Nucleus accumbens (tissue), 56 donors: Measurements from ENCODE around the gene UNC80.

ENCODE experiments used
- DNase-seq, 56 donors: peaks; one replicate each; lab custom pipeline; 2025; lab: John Stamatoyannopoulos, UW

The UNC80 gene

DNA sequence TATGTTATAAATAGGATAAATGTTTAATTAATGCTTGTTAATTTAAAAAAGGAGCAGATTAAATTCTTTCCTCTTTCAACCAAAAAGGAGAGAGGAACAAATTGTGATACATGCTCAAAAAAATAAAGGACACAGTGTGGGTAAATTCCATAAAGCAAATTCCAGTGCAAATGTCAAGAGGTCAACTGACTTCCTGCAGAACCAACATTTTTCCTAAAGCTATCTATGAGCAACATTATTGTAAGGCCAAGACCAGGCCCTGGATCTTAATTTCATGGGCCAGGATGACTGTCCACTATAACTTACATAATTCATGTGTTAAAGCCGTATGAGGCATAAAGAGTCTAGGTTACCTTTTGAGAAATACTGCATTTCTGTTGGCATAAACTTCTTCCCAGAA, 136.9 kb downstream of the UNC80 start:
- no peak for DNase-seq

DNA sequence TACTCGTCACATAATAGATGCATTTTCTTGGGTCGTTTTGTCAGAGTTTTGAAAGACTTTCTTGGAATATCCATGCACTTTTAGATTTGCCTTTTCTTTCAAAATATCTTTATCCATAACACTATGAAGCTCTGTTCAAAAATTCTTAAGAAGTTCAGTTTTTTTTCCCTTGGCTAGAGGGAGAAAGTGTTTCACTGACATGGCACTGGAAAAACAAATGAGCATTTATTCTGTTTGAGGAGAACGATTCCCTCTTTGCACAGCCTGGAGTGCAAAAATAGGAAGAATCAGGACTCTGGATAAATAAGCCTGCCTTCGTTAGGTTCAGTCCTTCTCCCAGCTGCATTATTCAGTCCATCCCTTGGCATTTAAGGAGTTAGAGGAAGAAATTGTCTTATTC, 139.9 kb downstream of the UNC80 start:
- DNase-seq = no peak

DNA sequence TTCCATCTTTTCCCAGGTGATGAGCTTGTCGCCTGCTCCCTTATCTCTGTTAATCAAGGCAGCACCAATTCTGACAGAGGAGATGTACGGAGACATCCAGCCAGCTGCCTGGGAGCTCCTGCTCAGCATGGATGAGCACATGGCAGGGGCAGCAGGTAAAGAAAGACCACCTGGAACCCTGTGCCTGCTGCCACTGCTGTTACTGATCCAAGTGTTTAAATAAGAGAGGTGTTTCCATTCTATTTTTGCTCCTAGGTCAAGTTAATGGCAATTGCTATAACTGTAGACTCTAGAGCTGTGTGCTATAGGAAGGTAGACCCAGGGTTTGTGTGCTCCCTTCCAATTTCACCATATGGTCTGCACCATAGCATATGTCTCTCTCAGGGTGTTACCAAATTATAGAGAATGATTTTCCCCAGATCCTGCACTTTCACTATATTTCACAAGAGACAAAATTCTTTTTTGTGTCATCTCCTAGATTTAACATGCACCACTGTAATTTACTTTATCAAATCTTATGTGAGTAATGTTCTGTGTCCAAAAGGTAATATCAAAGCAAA, 142.2 kb downstream of the UNC80 start:
- no peak for DNase-seq

- DNase-seq = peak in 11 of 56 donors; percentile 7 to 51 (median 14)
Measured at GRCh38 chr2:209917154-209917771, 145.6 kb downstream of the UNC80 start.

- DNase-seq = no peak
Measured at GRCh38 chr2:209918251-209918650, 146.6 kb downstream of the UNC80 start.

DNA sequence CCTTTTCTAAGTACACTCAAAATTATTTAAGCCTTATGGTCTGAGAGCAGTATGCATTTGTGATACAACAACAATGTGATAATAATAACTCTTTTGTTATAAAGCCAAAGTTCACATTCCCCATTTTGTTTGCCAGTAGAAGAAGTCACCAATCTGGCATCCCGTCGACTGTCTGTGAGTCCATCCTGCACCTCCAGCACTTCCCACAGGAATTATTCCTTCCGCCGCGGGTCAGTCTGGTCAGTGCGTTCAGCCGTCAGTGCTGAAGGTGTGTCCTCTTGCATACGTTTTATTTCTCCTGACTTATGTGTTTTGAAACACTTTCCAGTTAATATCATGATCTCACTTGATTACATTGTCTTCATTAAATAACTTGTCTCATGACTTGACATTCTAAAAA, 150.5 kb downstream of the UNC80 start:
- DNase-seq = no peak

GRCh38 chr2:209929369-209929768, 157.7 kb downstream of the UNC80 start:
- DNase-seq = no peak

- peak in 38 of 56 donors; percentile 4 to 78 (median 38) for DNase-seq
Measured at GRCh38 chr2:209933499-209934483, 162.2 kb downstream of the UNC80 start.

DNA sequence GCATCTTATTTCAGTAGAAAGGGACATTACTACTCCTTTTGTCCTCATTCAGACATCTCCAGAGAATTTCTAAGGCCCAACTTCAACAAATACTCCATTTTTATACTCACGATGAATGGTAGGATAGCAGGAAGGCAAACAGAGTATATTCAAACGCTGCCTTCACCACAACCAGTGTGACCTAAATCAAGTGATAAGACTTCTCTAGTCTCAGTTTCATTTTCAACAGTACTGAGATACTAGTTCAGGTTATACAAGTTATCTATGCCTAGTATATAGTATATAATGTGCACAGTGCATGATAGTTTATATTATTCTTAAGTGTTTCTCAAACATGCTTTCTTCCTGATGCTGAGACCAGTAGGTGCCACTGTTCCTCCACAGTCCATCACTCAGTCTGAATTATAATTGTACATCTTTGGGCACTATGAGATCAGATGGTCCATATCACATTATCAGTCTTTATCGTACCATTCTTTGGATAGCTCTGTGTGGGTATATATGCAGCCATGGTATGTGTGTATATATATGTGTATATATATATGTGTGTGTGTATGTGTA, 164.6 kb downstream of the UNC80 start:
- DNase-seq = no peak

- DNase-seq = no peak
Measured at GRCh38 chr2:209937893-209938292, 166.3 kb downstream of the UNC80 start.

- no peak for DNase-seq
Measured at GRCh38 chr2:209938906-209939305, 167.3 kb downstream of the UNC80 start.

DNA sequence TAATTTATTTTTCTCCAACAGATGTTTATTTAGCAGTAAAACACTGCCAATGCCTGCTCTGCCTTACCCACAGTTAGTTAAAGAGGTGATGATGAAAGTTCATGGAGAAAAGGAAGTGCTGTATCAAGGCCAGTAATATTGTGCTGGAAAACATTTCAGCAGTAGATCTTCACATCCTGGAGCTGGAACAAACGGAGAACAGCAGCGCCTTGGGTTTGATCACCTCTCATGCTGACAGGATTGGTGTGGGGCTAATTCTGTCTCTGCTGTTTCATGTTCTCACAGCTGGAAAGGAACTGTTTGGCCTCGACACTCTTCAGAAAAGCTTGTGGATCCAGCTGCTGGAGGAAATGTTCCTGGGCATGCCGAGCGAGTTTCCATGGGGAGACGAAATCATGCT, 169.3 kb downstream of the UNC80 start:
- no peak for DNase-seq

GRCh38 chr2:209942426-209942825, 170.8 kb downstream of the UNC80 start:
- DNase-seq = no peak

GRCh38 chr2:209942936-209943605, 171.4 kb downstream of the UNC80 start:
- DNase-seq = no peak

DNA sequence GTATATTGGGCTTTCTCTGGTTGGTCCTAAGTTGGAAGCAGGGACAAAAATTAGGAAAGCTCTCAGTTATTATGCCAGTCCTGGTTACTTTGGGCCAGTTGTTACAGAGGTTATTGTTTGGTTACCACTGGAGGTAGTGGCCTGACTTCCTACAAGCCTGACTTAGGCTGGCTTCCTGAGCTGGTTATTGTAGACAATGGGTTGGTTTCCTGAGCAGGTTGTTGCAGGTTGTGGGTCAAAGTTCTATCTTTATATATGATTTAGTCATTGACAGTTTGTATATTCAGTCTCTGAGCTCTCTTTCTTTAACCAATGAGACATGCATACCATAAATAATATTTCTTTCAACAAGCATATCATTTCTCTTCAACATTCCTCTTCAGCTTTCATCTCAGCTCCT, 172.1 kb downstream of the UNC80 start:
- no peak for DNase-seq

- DNase-seq = no peak
Measured at GRCh38 chr2:209946539-209946938, 174.9 kb downstream of the UNC80 start.

- DNase-seq = no peak
Measured at GRCh38 chr2:209956271-209956670, 184.6 kb downstream of the UNC80 start.

DNA sequence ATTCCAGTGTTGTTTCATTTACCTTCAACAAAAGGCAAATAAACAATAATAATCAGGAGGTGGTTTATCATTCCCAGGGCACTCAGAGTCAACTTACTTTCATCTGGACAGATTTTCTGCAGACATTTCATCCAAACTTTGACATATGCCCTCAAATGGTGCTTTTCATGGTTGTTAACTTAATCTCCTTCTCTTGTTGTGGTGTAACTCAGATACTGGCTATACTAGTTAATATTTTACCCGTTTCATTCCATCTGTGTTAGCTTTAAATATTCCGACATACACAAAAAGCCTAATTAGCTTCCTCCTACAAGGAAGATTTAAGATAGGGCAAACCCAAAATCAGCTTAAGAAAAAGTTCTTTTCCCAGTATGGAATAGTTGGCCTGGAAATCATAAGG, 186.4 kb downstream of the UNC80 start:
- no peak for DNase-seq

GRCh38 chr2:209960045-209960444, 188.4 kb downstream of the UNC80 start:
- no peak for DNase-seq
